ENCODE results near the gene MACROD2.

MACROD2 gene

DNA sequence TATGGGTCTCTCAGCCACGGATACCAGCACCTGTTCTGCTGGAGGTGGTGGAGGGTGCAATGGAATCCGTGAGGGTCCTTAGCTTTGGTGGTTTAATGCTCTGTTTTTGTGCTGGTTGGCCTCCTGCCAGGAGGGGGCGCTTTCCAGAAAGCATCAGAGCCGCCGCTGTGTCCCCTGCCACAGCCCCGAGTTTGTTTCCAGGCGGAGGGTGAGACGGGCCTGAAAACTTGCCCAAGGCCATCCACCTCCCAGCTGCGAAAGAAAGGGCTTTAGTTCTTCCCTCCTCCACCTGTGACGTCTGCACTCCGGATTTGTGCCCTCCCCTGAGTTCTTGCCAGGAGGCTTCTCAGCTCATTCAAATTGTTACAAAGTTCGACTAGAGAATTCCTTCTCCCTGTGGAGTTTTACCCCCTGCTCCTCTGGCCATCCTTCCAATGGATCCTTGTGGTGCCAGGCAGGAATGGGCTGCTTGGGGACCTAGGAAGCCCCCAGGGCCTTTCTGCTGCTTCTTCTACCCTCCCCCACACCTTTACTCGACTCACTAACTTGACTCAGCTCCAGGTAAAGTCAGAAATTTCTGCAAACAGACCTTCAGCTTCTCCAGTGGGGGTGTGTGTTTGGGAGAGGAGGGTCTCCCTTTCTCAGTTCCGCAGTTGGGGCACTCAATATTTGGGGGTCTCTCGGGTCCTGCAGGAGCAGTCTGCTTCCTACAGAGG, 1704.3 kb downstream of the MACROD2 start:
- no peak for FAIRE-seq
- no peak for DNase-seq (ENCODE audit: insufficient read length, low spot score)
- TF ChIP-seq, protein P1, sequence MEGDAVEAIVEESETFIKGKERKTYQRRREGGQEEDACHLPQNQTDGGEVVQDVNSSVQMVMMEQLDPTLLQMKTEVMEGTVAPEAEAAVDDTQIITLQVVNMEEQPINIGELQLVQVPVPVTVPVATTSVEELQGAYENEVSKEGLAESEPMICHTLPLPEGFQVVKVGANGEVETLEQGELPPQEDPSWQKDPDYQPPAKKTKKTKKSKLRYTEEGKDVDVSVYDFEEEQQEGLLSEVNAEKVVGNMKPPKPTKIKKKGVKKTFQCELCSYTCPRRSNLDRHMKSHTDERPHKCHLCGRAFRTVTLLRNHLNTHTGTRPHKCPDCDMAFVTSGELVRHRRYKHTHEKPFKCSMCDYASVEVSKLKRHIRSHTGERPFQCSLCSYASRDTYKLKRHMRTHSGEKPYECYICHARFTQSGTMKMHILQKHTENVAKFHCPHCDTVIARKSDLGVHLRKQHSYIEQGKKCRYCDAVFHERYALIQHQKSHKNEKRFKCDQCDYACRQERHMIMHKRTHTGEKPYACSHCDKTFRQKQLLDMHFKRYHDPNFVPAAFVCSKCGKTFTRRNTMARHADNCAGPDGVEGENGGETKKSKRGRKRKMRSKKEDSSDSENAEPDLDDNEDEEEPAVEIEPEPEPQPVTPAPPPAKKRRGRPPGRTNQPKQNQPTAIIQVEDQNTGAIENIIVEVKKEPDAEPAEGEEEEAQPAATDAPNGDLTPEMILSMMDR (IDR thresholded peaks at IDR 0.05; ENCODE audit: insufficient read depth, missing control alignments): no peak

DNA sequence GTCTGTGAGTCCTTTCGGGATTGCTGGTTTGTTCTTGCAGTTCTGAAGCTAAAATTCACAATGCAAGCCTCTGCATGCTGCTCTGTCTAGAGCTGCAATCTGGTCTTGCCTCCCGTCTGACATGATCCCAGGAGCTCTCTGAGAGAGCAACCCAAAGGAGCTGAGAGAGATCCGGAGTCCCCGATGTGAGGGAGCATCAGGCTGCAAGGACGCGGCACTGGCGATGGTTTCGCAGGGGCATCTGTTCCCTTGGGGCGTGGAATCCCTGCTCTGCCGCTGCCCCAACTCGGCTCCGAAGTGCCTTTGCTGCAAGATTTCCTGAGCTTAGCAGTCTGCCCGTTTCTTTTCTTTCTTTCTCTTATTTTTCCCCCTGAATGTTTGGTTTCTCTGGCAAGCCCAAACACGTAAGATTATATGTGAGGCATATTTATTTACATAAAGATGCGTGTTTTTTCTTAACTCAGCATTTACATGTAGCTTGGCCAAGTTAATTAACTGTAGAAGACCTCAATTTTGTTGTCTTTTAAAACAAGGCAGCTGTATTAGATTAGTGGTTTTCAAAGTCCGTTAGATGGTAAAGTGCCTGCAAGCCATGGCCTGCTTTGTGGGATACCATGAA, 1704.9 kb downstream of the MACROD2 start:
- TF ChIP-seq, protein P1 (IDR thresholded peaks at IDR 0.05; ENCODE audit: insufficient read depth, missing control alignments): no peak
- DNase-seq (ENCODE audit: insufficient read length, low spot score): no peak
- FAIRE-seq: no peak

DNA sequence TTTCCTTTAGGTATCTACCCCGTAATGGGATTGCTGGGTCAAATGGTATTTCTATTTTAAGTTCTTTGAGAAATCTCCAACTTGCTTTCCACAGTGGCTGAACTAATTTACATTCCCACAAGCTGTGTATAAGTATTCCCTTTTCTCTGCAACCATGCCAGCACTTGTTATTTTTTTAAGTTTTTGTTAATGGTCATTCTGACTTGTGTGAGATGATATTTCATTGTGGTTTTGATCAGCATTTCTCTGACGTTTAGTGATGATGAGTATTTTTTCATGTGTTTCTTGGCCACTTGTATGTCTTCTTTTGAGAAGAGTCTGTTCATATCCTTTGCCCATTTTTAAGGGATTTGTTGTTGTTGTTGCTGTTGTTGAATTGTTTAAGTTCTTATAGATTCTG, 1706.8 kb downstream of the MACROD2 start:
- TF ChIP-seq, protein P1 (IDR thresholded peaks at IDR 0.05; ENCODE audit: insufficient read depth, missing control alignments): no peak
- FAIRE-seq: no peak
- DNase-seq (ENCODE audit: insufficient read length, low spot score): no peak

DNA sequence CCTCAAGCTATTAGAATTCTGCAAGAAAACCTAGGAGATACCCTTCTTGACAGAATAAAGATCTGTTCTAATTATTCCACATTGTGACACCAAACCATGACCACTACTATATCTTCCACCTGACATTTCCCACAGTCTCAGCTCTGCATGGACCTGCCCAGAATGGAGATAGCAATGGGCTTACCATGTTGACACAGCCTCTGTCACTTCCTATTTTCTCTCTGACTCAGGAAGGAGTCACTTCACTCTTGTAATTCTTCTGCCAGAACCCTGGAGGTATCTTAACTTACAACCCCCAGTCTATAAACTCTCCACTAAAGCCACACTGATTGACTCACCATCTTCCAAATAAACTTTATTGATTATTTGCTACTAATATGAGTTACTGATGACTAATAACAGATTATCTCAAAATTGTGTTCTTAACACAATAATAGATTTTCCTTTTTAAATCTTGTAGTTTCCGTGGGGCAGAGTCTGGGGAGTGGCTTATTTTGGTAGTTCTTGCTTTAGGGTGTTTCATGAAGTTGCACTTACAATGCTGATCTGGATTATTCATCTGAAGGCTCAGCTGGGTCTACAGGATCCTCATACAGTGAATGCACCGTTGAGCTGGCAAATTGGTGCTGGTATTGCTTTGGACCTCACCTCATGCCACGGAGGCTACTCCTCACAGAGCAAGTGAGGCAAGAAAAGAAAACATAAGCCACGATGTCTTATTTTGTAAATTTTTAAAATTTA, 1708.0 kb downstream of the MACROD2 start:
- TF ChIP-seq, protein P1 (IDR thresholded peaks at IDR 0.05; ENCODE audit: insufficient read depth, missing control alignments): no peak
- FAIRE-seq: no peak
- no peak for DNase-seq (ENCODE audit: insufficient read length, low spot score)

DNA sequence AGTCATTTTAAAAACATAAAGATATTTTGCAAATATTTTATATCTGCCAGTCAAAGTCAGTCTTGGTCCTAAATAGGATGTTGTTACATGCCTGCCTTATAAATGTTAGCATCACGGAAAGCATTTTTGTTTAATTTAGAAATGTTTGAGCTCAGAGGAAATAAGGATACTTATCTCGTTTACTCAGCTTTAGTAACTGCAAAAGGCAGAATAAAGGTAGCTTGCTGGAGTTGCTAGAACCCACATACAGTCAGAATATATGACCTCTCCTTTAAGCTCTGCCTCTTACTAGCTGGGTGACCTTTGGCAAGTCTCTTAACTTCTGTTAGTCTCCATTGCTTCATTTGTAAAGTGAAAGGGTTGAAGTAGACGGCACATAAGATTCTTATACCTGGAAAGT, 1710.7 kb downstream of the MACROD2 start:
- TF ChIP-seq, protein P1 (IDR thresholded peaks at IDR 0.05; ENCODE audit: insufficient read depth, missing control alignments): no peak
- FAIRE-seq (no peak), DNase-seq (ENCODE audit: insufficient read length, low spot score) (no peak)

DNA sequence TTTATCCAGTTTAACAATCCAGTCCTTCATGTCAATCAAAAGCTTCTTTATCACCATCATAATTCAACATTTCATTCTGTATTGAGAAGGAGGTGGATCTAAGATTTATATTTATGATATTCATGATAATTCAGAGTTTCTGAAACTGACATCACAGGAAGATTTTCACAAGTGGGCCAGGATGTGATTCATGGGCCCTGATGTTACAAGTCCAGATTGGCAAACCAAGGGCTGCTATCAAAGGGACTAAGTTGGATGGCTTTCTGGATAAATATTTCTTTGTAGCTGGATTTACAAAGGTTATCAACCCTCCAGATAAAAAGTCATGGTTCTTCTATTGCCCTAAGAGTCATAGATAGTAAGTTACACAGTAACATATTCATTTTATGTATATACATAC, 1711.4 kb downstream of the MACROD2 start:
- FAIRE-seq: no peak
- DNase-seq (ENCODE audit: insufficient read length, low spot score): no peak
- TF ChIP-seq, protein P1 (IDR thresholded peaks at IDR 0.05; ENCODE audit: insufficient read depth, missing control alignments): no peak

Measured in D721Med (cell line).